Left lung (tissue), 10 donors: Measurements from ENCODE around the gene CIB1. TPM values are rescaled to one million over a fixed set of nuclear protein-coding genes. Genes with fewer than 3 reads are reported as not detected.

Experiments used
- ATAC-seq: fragments of 200-7000 bp; cut with Tn5 transposase; one replicate; pipeline ENCODE4 v1.9.1; 2020; ENCODE audit warnings: moderate library complexity
- DNase-seq, 4 donors: peaks; one replicate each; pipeline ENCODE4 v3.0.0-alpha.2; 2013 to 2020
- H3K27ac ChIP-seq, 2 donors: fragments of 200-600 bp; sonication (generic) in 1 of 2; one replicate each; pipeline versions ENCODE4 v1.5.0 to v1.8.0; 2020 to 2021
- H3K27me3 ChIP-seq, 2 donors: fragments of 200-600 bp; sonication (generic) in 1 of 2; one replicate each; pipeline versions ENCODE4 v1.5.0 to v1.8.0; 2020 to 2021
- H3K36me3 ChIP-seq, 2 donors: fragments of 200-600 bp; sonication (generic) in 1 of 2; one replicate each; pipeline versions ENCODE4 v1.5.0 to v1.8.0; 2020 to 2021
- H3K4me1 ChIP-seq, 2 donors: fragments of 200-600 bp; one replicate each; pipeline ENCODE4 v1.8.0; 2021
- H3K4me3 ChIP-seq, 2 donors: fragments of 200-600 bp; sonication (generic) in 1 of 2; one replicate each; pipeline versions ENCODE4 v1.5.0 to v1.8.0; 2020 to 2021; ENCODE audit warnings: mild to moderate bottlenecking in 1 of 2
- H3K9me3 ChIP-seq, 2 donors: fragments of 200-600 bp; sonication (generic) in 1 of 2; one replicate each; pipeline versions ENCODE4 v1.5.0 to v1.8.0; 2020 to 2021
- intact Hi-C, 2 donors: fragments of 100-400 bp; cut with DNase I; formaldehyde crosslinking; loops; one replicate each; pipeline versions ENCODE4 v1.11.2 to v1.14.2; 2022
- polyA plus RNA-seq, 6 donors: library from polyadenylated mRNA; unstranded; fragments of 120-200 nt; gene quantifications; one replicate each; pipeline ENCODE4 v1.2.1, GENCODE V29; 2013; ENCODE audit not compliant: insufficient read length in 6 of 6
- total RNA-seq, 2 donors: library from RNA; stranded (reverse); fragmentation: NEBNext Ultra II Directional; extraction: Animal tissue kit (Norgen Biotek cat#: 25700); gene quantifications; one replicate each; pipeline ENCODE4 v1.2.1, GENCODE V29; 2021
- TF ChIP-seq, protein P1 (sequence below), 2 donors: fragments of 200-600 bp; sonication (generic) in 1 of 2; IDR thresholded peaks; one replicate each; pipeline versions ENCODE4 v1.5.0 to v1.8.0; 2021; ENCODE audit warnings: antibody characterized with exemption in 2 of 2
- donor health status: DM: no; HTN: yes; CAD: no.
- donor health status: DM: no; HTN: no; CAD: no.

The CIB1 gene
- total and polyA plus RNA-seq, 8 donors, result 43.4 to 84.6 (median 53.5) TPM

DNA sequence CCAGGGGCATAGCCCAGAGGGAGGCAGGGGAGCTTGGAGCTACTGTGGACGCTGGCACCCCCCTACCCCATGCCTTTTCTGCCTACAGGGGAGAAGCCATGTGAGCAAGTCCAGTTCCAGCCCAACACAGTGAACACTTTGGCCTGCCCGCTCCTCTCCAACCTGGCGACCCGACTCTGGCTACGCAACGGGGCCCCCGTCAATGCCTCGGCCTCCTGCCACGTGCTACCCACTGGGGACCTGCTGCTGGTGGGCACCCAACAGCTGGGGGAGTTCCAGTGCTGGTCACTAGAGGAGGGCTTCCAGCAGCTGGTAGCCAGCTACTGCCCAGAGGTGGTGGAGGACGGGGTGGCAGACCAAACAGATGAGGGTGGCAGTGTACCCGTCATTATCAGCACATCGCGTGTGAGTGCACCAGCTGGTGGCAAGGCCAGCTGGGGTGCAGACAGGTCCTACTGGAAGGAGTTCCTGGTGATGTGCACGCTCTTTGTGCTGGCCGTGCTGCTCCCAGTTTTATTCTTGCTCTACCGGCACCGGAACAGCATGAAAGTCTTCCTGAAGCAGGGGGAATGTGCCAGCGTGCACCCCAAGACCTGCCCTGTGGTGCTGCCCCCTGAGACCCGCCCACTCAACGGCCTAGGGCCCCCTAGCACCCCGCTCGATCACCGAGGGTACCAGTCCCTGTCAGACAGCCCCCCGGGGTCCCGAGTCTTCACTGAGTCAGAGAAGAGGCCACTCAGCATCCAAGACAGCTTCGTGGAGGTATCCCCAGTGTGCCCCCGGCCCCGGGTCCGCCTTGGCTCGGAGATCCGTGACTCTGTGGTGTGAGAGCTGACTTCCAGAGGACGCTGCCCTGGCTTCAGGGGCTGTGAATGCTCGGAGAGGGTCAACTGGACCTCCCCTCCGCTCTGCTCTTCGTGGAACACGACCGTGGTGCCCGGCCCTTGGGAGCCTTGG is 5.6 kb downstream of the CIB1 start:
- no peak for ATAC-seq
- Histone ChIP-seq H3K9me3 (no peaks in the 10 kb centered on the region), H3K27me3 (no peaks in the 10 kb centered on the region), H3K27ac (no peak overlapping the region), H3K4me3 (no peak overlapping the region), H3K36me3 (peaks cover 0 to 81% of the 10 kb centered on the region in 2 donors), H3K4me1 (peaks cover 14 to 31% of the 10 kb centered on the region in 2 donors)
- TF ChIP-seq, protein P1, sequence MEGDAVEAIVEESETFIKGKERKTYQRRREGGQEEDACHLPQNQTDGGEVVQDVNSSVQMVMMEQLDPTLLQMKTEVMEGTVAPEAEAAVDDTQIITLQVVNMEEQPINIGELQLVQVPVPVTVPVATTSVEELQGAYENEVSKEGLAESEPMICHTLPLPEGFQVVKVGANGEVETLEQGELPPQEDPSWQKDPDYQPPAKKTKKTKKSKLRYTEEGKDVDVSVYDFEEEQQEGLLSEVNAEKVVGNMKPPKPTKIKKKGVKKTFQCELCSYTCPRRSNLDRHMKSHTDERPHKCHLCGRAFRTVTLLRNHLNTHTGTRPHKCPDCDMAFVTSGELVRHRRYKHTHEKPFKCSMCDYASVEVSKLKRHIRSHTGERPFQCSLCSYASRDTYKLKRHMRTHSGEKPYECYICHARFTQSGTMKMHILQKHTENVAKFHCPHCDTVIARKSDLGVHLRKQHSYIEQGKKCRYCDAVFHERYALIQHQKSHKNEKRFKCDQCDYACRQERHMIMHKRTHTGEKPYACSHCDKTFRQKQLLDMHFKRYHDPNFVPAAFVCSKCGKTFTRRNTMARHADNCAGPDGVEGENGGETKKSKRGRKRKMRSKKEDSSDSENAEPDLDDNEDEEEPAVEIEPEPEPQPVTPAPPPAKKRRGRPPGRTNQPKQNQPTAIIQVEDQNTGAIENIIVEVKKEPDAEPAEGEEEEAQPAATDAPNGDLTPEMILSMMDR (IDR thresholded peaks at IDR 0.05), result no peak
- DNase-seq, result no peak
- intact Hi-C loops, result no loop called here

DNA sequence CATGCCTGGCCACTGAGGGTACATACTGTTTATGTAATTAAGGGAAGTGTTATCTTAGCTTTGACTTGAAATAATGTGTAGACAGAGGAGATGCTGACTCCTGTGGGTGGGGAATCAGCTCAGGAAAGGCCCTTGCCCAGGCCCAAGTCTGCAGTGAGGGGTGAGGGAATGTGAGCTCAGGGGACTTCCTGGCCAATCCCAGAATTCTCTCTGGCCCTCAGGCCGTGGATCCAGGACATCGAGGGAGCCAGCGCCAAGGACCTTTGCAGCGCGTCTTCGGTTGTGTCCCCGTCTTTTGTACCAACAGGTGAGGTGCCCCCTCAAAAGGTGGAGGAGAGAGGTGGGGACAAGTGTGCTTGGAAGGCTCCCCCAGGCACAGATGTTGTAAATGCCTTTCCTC is 6.4 kb downstream of the CIB1 start:
- Histone ChIP-seq H3K9me3 (no peaks in the 10 kb centered on the region), H3K36me3 (peaks cover 0 to 88% of the 10 kb centered on the region in 2 donors), H3K4me1 (peaks cover 6 to 24% of the 10 kb centered on the region in 2 donors), H3K27ac (no peak overlapping the region), H3K4me3 (no peak overlapping the region), H3K27me3 (no peaks in the 10 kb centered on the region)
- intact Hi-C loops, result no loop called here
- TF ChIP-seq, protein P1 (IDR thresholded peaks at IDR 0.05), result no peak
- ATAC-seq (no peak), DNase-seq (no peak)

DNA sequence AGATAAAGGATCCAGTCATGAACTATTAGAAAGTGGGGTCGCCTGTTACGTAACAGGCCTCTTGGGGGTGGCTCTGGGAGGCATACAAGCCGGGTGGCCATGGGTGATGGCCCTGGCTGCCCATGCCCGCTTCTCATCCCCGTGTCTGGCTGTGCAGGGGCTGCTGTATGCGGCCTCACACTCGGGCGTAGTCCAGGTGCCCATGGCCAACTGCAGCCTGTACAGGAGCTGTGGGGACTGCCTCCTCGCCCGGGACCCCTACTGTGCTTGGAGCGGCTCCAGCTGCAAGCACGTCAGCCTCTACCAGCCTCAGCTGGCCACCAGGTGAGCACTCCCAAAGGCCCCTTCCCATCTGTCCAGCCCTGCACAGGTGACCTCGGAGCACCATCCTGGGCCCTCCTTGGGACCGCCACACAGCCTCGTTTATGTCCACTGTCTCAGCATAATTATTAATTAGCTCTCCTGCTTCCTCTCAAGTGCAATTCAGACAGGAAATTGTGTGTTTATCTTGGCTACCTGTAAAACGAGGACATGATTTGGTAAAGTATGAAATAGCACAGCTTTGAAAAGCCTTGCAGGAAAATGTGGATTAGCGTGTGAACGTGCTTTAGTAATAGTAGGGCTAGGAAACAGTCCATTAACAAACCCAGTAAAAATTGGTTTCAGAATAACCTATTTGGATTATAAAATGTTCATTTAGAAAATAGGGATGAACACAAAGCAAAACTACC is 8.1 kb downstream of the CIB1 start:
- TF ChIP-seq, protein P1 (IDR thresholded peaks at IDR 0.05), result no peak
- Histone ChIP-seq H3K9me3 (no peaks in the 10 kb centered on the region), H3K36me3 (peaks cover 0 to 99% of the 10 kb centered on the region in 2 donors), H3K4me3 (no peak overlapping the region), H3K4me1 (peaks cover 7 to 13% of the 10 kb centered on the region in 2 donors), H3K27me3 (no peaks in the 10 kb centered on the region), H3K27ac (no peak overlapping the region)
- DNase-seq, result peak in 1 of 4 donors; percentile 64
- intact Hi-C loops, result no loop called here
- peak; percentile 9 for ATAC-seq

DNA sequence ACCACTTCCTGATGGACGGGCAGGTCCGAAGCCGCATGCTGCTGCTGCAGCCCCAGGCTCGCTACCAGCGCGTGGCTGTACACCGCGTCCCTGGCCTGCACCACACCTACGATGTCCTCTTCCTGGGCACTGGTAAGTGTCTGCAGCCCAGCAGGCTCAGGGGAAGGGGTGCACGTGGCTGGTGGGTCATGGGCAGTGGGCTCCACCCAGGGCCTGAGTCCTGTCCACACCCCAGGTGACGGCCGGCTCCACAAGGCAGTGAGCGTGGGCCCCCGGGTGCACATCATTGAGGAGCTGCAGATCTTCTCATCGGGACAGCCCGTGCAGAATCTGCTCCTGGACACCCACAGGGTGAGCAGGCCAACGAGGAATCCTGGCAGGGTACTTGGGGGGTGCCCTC is 8.7 kb downstream of the CIB1 start:
- TF ChIP-seq, protein P1 (IDR thresholded peaks at IDR 0.05), result no peak
- peak in 1 of 4 donors; percentile 70 for DNase-seq
- Histone ChIP-seq H3K36me3 (peaks cover 0 to 99% of the 10 kb centered on the region in 2 donors), H3K9me3 (no peaks in the 10 kb centered on the region), H3K4me1 (peaks cover 7% of the 10 kb centered on the region in 2 donors), H3K27ac (no peak overlapping the region), H3K4me3 (no peak overlapping the region), H3K27me3 (no peaks in the 10 kb centered on the region)
- no peak for ATAC-seq
- intact Hi-C loops, result no loop called here
